GM19023 (cell line): Measurements from ENCODE around the gene FAM193A.
"Not testable (repeated sequence)": the region's sequence is repeated elsewhere in the genome, so short reads cannot be mapped to it uniquely, and the experiment has no call there.

Experiments used
- ATAC-seq: cut with Tn5 transposase; IDR thresholded peaks from one replicate; pipeline ENCODE4 v1.9.1; 2021; ENCODE audit warnings: mild to moderate bottlenecking, moderate library complexity; ENCODE audit not compliant: unreplicated experiment

FAM193A gene

DNA sequence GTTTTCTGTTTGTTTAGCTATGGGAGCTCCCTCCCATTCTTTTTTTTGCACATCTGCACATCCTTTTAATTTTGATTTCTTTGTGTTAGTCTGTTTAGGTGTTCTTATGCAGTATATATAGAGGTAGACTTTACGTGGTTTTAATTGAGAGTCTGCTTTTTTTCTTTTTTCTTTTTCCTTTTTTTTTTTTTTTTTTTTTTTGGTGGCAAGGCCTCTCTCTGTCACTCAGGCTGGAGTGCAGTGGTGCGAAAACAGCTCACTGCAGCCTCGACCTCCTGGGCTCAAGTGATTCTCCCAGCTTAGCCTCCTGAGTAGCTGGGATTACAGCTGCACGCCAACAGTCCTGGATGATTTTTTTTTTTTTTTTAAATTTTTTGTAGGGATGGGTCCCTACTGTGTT lies 68.2 kb downstream of the FAM193A start:
- ATAC-seq, result no peak

GRCh38 chr4:2606960-2607506 lies 70.6 kb downstream of the FAM193A start:
- ATAC-seq, result no peak

- ATAC-seq, result no peak
Measured at GRCh38 chr4:2607822-2608221, 71.4 kb downstream of the FAM193A start.

DNA sequence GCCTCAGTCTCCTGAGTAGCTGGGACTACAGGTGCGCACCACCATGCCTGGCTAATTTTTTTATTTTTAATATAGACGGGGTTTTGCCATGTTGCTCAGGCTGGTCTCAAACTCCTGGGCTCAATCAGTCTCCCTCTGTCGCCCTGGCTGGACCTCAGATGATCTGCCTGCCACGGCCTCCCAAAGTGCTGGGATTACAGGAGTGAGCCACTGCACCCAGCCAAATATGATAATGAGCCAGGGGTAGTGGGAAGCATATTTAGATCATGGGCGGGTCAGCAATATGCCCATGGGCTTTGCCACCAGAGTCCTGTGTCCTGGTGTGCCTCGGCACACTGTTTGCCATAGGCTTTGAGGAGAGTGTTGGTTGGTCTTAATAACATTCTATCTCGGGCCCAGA lies 71.8 kb downstream of the FAM193A start:
- no peak for ATAC-seq

GRCh38 chr4:2615821-2616220 lies 79.4 kb downstream of the FAM193A start:
- ATAC-seq, result no peak

DNA sequence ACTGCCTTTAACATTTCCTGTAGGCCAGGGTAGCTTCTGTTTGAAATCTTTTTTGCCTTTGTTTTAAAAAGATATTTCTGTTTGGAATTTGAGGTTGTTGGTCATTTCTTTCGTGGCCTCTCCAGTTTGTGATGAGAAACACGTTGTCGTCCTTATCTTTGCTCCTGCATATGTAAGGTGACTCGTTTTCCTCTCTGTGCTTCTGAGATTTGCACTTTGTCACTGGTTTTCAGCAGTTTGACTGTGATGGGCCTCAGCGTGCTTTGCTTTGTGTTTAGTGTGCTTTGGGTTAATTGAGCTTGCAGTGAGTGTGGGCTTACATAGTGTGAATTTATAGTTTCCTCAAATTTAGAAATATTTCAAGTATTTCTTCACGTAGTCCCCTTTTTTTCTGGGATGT lies 81.5 kb downstream of the FAM193A start:
- ATAC-seq, result no peak

GRCh38 chr4:2618729-2619128 lies 82.3 kb downstream of the FAM193A start:
- ATAC-seq, result not testable (repeated sequence)

- ATAC-seq, result no peak
Measured at GRCh38 chr4:2619459-2619858, 83.0 kb downstream of the FAM193A start.

DNA sequence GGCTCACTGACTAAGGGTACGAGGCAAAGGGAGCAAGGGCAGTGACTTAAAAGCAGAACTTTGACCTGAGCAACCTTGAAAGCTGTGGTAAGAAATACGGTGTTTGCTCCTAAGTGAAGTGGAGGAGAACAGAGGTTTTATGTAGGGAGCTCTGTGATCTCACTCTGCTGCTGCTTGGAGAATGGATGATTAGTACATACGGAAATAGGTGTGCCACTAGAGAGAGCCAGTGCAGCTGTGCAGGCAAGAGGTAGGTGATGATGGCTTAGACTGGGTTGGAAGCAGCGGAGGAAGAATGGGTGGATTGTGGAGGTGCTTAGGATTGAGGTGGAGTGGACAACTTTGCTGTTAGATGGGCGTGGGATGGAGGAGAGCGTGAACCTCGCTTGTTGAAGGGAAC lies 85.0 kb downstream of the FAM193A start:
- ATAC-seq, result no peak

DNA sequence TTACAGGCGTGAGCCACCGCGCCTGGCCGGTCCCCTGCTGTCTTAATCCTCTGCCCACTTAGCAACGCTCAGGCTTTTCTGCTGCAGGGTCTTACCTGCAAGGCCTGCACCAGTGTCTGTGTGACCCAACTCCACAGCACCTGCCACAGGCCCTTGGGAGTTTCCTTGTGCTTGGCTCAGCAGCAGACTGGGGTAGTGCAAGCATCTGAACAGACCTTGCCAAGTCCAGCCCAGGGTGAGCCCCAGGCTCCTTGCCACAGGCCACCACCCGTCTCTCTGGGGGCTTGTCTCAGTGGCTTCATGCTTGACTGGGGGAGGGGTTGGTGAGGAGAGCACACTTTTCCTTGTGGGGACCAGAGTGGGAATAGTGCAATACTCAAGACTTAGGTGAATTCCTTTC lies 87.0 kb downstream of the FAM193A start:
- ATAC-seq, result no peak

- no peak for ATAC-seq
Measured at GRCh38 chr4:2624782-2625530, 88.5 kb downstream of the FAM193A start.

GRCh38 chr4:2626231-2626630 lies 89.8 kb downstream of the FAM193A start:
- ATAC-seq, result no peak

DNA sequence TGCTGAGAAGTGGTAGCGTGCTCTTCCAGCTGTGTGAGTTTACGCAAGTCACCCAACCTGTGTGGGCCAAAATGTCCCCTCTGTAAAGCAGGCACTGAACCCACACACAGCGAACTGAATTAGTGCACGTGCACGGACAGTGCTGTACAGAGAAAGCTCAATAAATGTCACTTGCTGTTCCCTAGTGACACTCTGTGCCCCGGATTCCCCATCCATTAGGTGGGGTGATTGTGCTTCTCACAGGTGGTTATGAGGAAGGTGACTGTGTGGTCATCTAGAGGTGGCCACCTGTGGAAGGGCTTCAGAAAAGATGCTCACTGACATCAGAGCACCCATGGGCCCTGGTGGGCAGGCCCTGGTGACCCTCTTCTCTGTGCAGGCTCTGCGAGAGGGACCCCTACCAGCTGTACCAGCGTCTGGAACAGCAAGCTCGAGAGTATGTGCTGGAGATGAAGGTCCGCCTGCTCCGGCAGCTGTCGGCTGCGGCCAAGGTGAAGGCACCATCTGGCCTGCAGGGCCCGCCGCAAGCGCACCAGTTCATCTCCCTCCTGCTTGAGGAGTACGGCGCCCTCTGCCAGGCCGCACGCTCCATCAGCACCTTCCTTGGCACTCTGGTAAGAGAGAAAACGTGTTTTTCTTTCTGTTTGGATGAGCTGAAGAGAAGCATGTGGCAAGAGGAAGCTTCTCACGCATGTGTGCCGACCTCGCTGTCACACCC lies 94.3 kb downstream of the FAM193A start:
- no peak for ATAC-seq

GRCh38 chr4:2634014-2634413 lies 97.6 kb downstream of the FAM193A start:
- ATAC-seq, result no peak

DNA sequence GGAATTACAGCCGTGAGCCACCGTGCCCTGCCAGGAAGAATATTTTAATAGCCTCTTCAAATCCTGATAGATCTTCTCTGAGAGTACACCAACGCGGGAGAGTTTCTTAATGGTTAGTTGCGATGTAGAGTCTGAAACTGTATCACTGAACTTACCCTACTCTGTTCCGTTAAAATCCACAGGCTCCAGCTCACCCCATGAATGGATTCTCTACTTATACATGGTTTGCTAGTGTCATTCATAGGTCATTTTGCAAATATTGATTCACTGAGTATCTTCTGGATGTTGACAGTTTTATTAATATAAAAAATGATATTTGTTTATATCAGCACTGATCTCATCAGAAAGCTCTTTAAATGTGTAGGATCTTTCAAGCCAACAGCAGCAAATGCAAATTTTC lies 99.9 kb downstream of the FAM193A start:
- ATAC-seq, result no peak

GRCh38 chr4:2636994-2637393 lies 100.5 kb downstream of the FAM193A start:
- not testable (repeated sequence) for ATAC-seq

DNA sequence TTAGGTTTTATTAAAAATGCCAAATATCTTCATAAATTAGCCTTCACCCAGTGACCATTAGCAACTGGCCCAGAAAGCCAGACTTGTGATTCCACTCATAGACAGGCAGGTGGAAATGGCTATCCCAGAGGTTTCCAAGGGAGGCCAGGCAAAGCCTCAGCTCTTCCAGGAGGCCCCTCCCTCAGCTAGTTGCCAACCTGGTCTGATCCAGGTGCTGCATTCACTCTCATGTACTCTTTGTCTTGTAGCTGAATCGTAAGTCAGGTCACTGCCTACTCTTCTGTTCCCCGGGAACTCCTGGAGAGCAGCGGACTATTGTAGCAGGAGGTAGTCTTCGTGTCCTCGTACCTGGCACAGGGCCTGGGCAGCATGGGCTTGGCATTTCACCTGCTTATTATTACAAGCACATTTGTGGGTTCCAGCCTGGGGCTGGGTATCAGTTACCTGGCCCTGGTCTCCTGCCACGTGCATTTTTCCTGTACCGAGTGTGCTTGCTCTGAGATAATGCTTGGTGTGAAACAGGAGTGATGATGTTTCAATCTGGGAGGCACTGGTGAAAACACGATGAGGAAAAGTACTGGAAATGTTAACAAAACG lies 101.6 kb downstream of the FAM193A start:
- no peak for ATAC-seq

DNA sequence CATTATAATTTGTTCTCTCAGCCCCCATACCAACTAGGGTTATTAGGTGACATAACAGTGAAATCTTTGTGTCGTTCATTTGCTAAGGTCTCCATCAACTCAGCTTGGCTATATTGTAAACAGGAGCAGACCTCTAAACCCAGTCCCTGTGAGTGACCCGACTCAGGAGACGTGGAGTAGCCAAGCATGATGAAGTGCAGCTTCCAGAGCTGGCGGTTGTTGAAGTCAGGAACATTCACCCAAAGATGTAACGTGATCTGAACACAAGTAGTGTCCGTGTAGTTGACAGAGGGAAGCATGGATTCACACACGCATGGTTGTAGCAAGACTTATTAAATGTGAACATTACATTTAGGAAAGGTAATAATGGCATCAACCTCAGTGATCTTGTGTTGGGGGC lies 102.3 kb downstream of the FAM193A start:
- ATAC-seq, result no peak

- ATAC-seq, result no peak
Measured at GRCh38 chr4:2642968-2643367, 106.5 kb downstream of the FAM193A start.

DNA sequence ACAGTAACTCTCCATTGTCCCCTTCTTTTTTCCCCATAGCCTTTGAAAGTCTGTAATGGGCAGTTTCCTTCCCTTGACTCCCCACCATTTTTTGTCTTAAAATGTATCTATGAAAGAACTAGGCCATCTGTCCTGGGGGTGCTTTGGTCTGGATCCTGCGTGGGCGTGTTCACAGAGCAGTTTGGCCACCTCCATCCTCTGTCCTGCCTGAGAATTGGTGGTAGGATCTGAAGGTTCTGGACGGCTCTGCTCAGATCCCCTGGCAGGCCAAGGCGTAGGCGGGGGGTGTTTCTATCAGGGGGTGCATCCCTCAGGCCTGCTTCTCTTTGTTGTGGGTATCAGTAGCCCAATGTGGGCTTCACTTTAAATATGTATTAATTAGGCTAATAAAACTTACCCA lies 107.1 kb downstream of the FAM193A start:
- ATAC-seq, result no peak

DNA sequence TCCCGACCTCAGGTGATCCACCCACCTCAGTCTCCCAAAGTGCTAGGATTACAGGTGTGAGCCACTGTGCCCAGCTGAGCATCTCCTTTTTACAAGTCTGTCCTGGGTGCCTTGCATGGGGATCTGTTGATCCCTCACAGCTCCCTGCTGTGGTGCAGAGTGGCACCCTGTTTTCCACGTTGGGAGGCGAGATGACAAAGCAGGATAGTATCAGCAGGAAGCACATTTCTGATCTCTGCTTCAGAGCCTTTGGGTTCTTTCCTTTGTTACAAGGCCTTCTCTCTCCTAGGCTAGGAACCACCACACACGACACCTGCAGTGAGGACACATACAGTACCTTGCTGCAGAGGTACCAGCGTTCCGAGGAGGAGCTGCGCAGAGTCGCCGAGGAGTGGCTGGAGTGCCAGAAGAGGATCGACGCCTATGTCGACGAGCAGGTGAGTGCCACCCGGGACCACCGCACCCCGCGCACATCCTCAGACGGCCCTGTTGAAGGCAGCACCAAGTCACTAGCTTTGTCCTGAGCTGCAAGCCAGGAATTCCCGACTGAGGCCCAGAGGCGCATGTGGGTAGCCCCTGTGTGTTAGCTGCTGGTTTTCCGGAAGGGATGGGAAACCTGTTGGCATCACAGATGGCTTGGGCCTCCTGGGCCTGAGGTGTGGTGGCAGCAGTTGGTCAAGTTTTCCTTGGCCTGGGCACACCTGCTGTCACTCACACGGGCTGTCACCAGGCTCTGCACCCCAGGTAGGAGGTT lies 110.1 kb downstream of the FAM193A start:
- ATAC-seq, result no peak
